WTC11 (cell line): ENCODE results near the gene MYO1H. TPM values are rescaled to one million over a fixed set of nuclear protein-coding genes. Genes with fewer than 3 reads are reported as not detected.
"Not testable (repeated sequence)": the region's sequence is repeated elsewhere in the genome, so short reads cannot be mapped to it uniquely, and the experiment has no call there.

Source experiments
- ATAC-seq: fragments of 200-7000 bp; cut with Tn5 transposase; 2 replicates; pipeline ENCODE4 v1.10.0; 2021; ENCODE audit warnings: mild to moderate bottlenecking, moderate library complexity
- CTCF ChIA-PET: fragments of 300-600 bp; sonication (Branson Sonifier 250); formaldehyde crosslinking; loops from one replicate; lab custom pipeline; 2021; ENCODE audit warnings: antibody characterized with exemption; lab: Charles Lee
- POLR2A ChIA-PET: fragments of 350-600 bp; sonication (Branson Sonifier 250); formaldehyde crosslinking; loops from one replicate; lab custom pipeline; 2021; ENCODE audit warnings: antibody characterized with exemption; lab: Charles Lee
- DNase-seq: peaks from one replicate; pipeline ENCODE4 v3.0.0; 2021; ENCODE audit warnings: low spot score
- H3K27ac Mint-ChIP-seq: 2 replicates; pipeline ENCODE4 v1.8.0; 2021; ENCODE audit warnings: mixed read lengths
- H3K27me3 Mint-ChIP-seq: 2 replicates; pipeline ENCODE4 v1.8.0; 2021; ENCODE audit warnings: low read depth, mild to moderate bottlenecking, moderate library complexity, mixed read lengths
- H3K36me3 Mint-ChIP-seq: 2 replicates; pipeline ENCODE4 v1.8.0; 2021; ENCODE audit warnings: mixed read lengths
- H3K4me1 Mint-ChIP-seq: 2 replicates; pipeline ENCODE4 v1.8.0; 2022; ENCODE audit warnings: mixed read lengths
- H3K4me3 Mint-ChIP-seq: 2 replicates; pipeline ENCODE4 v1.8.0; 2021; ENCODE audit warnings: mild to moderate bottlenecking, moderate library complexity, mixed read lengths
- H3K9me3 Mint-ChIP-seq: 2 replicates; pipeline ENCODE4 v1.8.0; 2021; ENCODE audit warnings: mixed read lengths
- ATF6 ChIP-seq: sonication (generic); formaldehyde crosslinking; IDR thresholded peaks from 2 replicates; pipeline ENCODE4 v1.8.1; 2023; ENCODE audit warnings: mild to moderate bottlenecking, missing genetic modification reagents
- CBFB ChIP-seq: sonication (generic); formaldehyde crosslinking; IDR thresholded peaks from 2 replicates; pipeline ENCODE4 v1.8.1; 2022; ENCODE audit warnings: mild to moderate bottlenecking, low read depth, missing genetic modification reagents
- CTCF ChIP-seq: fragments of 200-600 bp; IDR thresholded peaks from 2 replicates; pipeline ENCODE4 v1.8.0; 2022; ENCODE audit warnings: antibody characterized with exemption
- FOXJ3 ChIP-seq: sonication (generic); formaldehyde crosslinking; IDR thresholded peaks from 2 replicates; pipeline ENCODE4 v1.9.0; 2021; ENCODE audit warnings: missing genetic modification reagents, mild to moderate bottlenecking, borderline replicate concordance
- FOXK1 ChIP-seq: sonication (generic); formaldehyde crosslinking; IDR thresholded peaks from 2 replicates; pipeline ENCODE4 v1.8.0; 2022; ENCODE audit warnings: mild to moderate bottlenecking, moderate library complexity, missing genetic modification reagents
- HMGA2 ChIP-seq: fragments of 250-450 bp; sonication (Bioruptor Pico); IDR thresholded peaks from 2 replicates; pipeline ENCODE4 v1.4.0; 2021; ENCODE audit warnings: mild to moderate bottlenecking, moderate library complexity
- RORB ChIP-seq: fragments of 250-450 bp; sonication (Bioruptor Pico); IDR thresholded peaks from 2 replicates; pipeline ENCODE4 v1.9.0; 2021; ENCODE audit warnings: mild to moderate bottlenecking
- SOX15 ChIP-seq: fragments of 250-450 bp; sonication (Bioruptor Pico); IDR thresholded peaks from 2 replicates; pipeline ENCODE4 v1.9.0; 2021; ENCODE audit warnings: mild to moderate bottlenecking
- TCF7 ChIP-seq: sonication (generic); formaldehyde crosslinking; IDR thresholded peaks from 2 replicates; pipeline ENCODE4 v1.8.0; 2022; ENCODE audit warnings: mild to moderate bottlenecking, low read depth, missing genetic modification reagents, moderate library complexity
- USF1 ChIP-seq: sonication (generic); formaldehyde crosslinking; IDR thresholded peaks from 2 replicates; pipeline ENCODE4 v1.8.0; 2022; ENCODE audit warnings: mild to moderate bottlenecking, missing genetic modification reagents
- USF2 ChIP-seq: sonication (generic); formaldehyde crosslinking; IDR thresholded peaks from 2 replicates; pipeline ENCODE4 v1.8.1; 2023; ENCODE audit warnings: mild to moderate bottlenecking, missing genetic modification reagents, moderate library complexity
- ZBTB43 ChIP-seq: sonication (generic); formaldehyde crosslinking; IDR thresholded peaks from 2 replicates; pipeline ENCODE4 v1.8.1; 2023; ENCODE audit warnings: mild to moderate bottlenecking, missing genetic modification reagents
- ZNF219 ChIP-seq: sonication (generic); formaldehyde crosslinking; IDR thresholded peaks from 2 replicates; pipeline ENCODE4 v1.8.0; 2023; ENCODE audit warnings: missing genetic modification reagents, mild to moderate bottlenecking, borderline replicate concordance
- ZNF263 ChIP-seq: sonication (generic); formaldehyde crosslinking; IDR thresholded peaks from 2 replicates; pipeline ENCODE4 v1.8.1; 2022; ENCODE audit warnings: low read depth, mild to moderate bottlenecking, moderate library complexity, missing genetic modification reagents
- ZNF281 ChIP-seq: sonication (generic); formaldehyde crosslinking; IDR thresholded peaks from 2 replicates; pipeline ENCODE4 v1.8.0; 2023; ENCODE audit warnings: mild to moderate bottlenecking, missing genetic modification reagents
- ZNF317 ChIP-seq: sonication (generic); formaldehyde crosslinking; IDR thresholded peaks from 2 replicates; pipeline ENCODE4 v1.8.1; 2023; ENCODE audit warnings: low read depth, mild to moderate bottlenecking, moderate library complexity, missing genetic modification reagents, borderline replicate concordance
- ZNF416 ChIP-seq: fragments of 250-450 bp; sonication (Bioruptor Pico); IDR thresholded peaks from 2 replicates; pipeline ENCODE4 v1.9.0; 2021; ENCODE audit warnings: mild to moderate bottlenecking, inconsistent platforms
- ZNF423 ChIP-seq: fragments of 250-450 bp; sonication (Bioruptor Pico); IDR thresholded peaks from 2 replicates; pipeline ENCODE4 v2.1.2; 2022; ENCODE audit warnings: mild to moderate bottlenecking, moderate library complexity
- total RNA-seq: library from RNA; stranded (reverse); gene quantifications from 3 replicates; pipeline ENCODE4 v1.2.3, GENCODE V29; 2021

The MYO1H gene
- total RNA-seq, 1 experiment from 2014 or later, result 0.44 TPM

- Mint-ChIP-seq H3K27me3 (0 out of 2 replicates have a peak, but pooled peaks cover 3% of the 10 kb centered on the region), H3K27ac (no peak overlapping the region)
Observed at GRCh38 chr12:109428037-109428629, 80.4 kb downstream of the MYO1H start.

GRCh38 chr12:109428804-109429203 lies 81.1 kb downstream of the MYO1H start:
- POLR2A ChIA-PET, H3K27ac Mint-ChIP-seq, DNase-seq, H3K9me3 Mint-ChIP-seq, H3K4me3 Mint-ChIP-seq, ATAC-seq, H3K27me3 Mint-ChIP-seq, H3K36me3 Mint-ChIP-seq: not testable (repeated sequence)
- CTCF ChIA-PET, result interaction anchor here (1.1 to 3.2 kb wide), 11 partner anchors 8 to 169 kb away, joined by 3 to 20 read pairs (median 9); no protein-coding TSS in a partner anchor
- peaks cover 15% of the 10 kb centered on the region for H3K4me1 Mint-ChIP-seq

More at GRCh38 chr12:109428037-109428629, 80.4 kb downstream of the MYO1H start:
- peak; percentile 91 for ATAC-seq
- Mint-ChIP-seq H3K36me3 (no peaks in the 10 kb centered on the region), H3K4me3 (no peak overlapping the region), H3K4me1 (peaks cover 9% of the 10 kb centered on the region), H3K9me3 (peaks cover 5% of the 10 kb centered on the region; the same call in 1 of the 2 replicates)
- POLR2A ChIA-PET, result no interaction called here
- DNase-seq, result peak; percentile 86
- CTCF ChIA-PET, result interaction anchor here (0.5 to 3.2 kb wide), 74 partner anchors 9 to 1052 kb away, joined by 3 to 24 read pairs (median 4); partner anchors contain the start of genes FOXN4, KCTD10, MMAB and MVK
- TF ChIP-seq USF1 (CRISPR knock-in tag) (no peak), CTCF (peak; percentile 94), TCF7 (no peak), CBFB (CRISPR knock-in tag) (no peak), RORB (CRISPR knock-in tag) (no peak), ZNF263 (CRISPR knock-in tag) (no peak), ATF6 (no peak), FOXK1 (CRISPR knock-in tag) (0 out of 2 replicates have a peak, but pooled peaks have one; percentile 29), ZNF219 (CRISPR knock-in tag) (no peak), ZNF281 (CRISPR knock-in tag) (no peak), ZNF317 (CRISPR knock-in tag) (no peak)

- no peaks in the 10 kb centered on the region for H3K36me3 Mint-ChIP-seq
- H3K4me1 Mint-ChIP-seq, result peaks cover 29% of the 10 kb centered on the region
- ATAC-seq (no peak), DNase-seq (no peak)
- POLR2A ChIA-PET, result interaction anchor here (0.8 kb wide), 1 partner anchor 8 kb away, joined by 3 read pairs; no protein-coding TSS in a partner anchor
- 0 out of 2 replicates have a peak, but pooled peaks cover 3% of the 10 kb centered on the region for H3K27me3 Mint-ChIP-seq
- H3K4me3 Mint-ChIP-seq, result no peak overlapping the region
- H3K9me3 Mint-ChIP-seq, result peaks cover 5% of the 10 kb centered on the region; the same call in 1 of the 2 replicates
- H3K27ac Mint-ChIP-seq, result no peak overlapping the region
- TF ChIP-seq USF2 (no peak), USF1 (CRISPR knock-in tag) (no peak), ZNF416 (no peak), SOX15 (CRISPR knock-in tag) (no peak), HMGA2 (no peak), ZNF423 (no peak), FOXJ3 (no peak), ZBTB43 (no peak)
- CTCF ChIA-PET, result interaction anchor here (1.1 kb wide), 1 partner anchor 36 kb away, joined by 3 read pairs; no protein-coding TSS in a partner anchor
Observed at GRCh38 chr12:109430244-109430643, 82.5 kb downstream of the MYO1H start.
